Liver (tissue), 9 donors: ENCODE measurements around the gene DNAJA3. TPM values are rescaled to one million over a fixed set of nuclear protein-coding genes. Genes with fewer than 3 reads are reported as not detected.

ENCODE experiments used
- DNase-seq: peaks from one replicate; pipeline ENCODE4 v3.0.0-alpha.2; 2017; ENCODE audit warnings: low spot score
- H3K27ac ChIP-seq, 2 donors: one replicate each; pipeline ENCODE4 v1.7.0; 2013; ENCODE audit warnings: inconsistent platforms in 2 of 2, low read length in 2 of 2, control low read depth in 1 of 2, low read depth in 1 of 2, mild to moderate bottlenecking in 1 of 2
- H3K27me3 ChIP-seq, 4 donors: one replicate each; pipeline versions ENCODE4 v1.6.1 to v1.7.0; 2013; ENCODE audit warnings: low read length in 3 of 4, inconsistent platforms in 1 of 4, mild to moderate bottlenecking in 1 of 4, moderate library complexity in 1 of 4; ENCODE audit not compliant: control insufficient read depth in 4 of 4, insufficient read depth in 4 of 4
- H3K36me3 ChIP-seq, 4 donors: one replicate each; pipeline versions ENCODE4 v1.6.1 to v1.7.0; 2013; ENCODE audit warnings: low read length in 3 of 4, mild to moderate bottlenecking in 3 of 4, low read depth in 1 of 4, moderate library complexity in 1 of 4; ENCODE audit not compliant: control insufficient read depth in 4 of 4, insufficient read depth in 3 of 4
- H3K4me1 ChIP-seq, 4 donors: one replicate each; pipeline versions ENCODE4 v1.6.1 to v1.7.0; 2013; ENCODE audit warnings: low read length in 3 of 4, mild to moderate bottlenecking in 3 of 4, moderate library complexity in 1 of 4; ENCODE audit not compliant: control insufficient read depth in 4 of 4, insufficient read depth in 4 of 4
- H3K4me3 ChIP-seq, 3 donors: one replicate each; pipeline versions ENCODE4 v1.6.1 to v1.7.0; 2013; ENCODE audit warnings: low read length in 3 of 3, control low read depth in 1 of 3, low read depth in 1 of 3, mild to moderate bottlenecking in 1 of 3
- H3K9ac ChIP-seq, 2 donors: one replicate each; pipeline ENCODE4 v1.7.0; 2013; ENCODE audit warnings: low read length in 2 of 2, mild to moderate bottlenecking in 2 of 2, moderate library complexity in 2 of 2, control low read depth in 1 of 2, low read depth in 1 of 2
- H3K9me3 ChIP-seq, 4 donors: one replicate each; pipeline versions ENCODE4 v1.6.1 to v1.7.0; 2013; ENCODE audit warnings: low read length in 3 of 4; ENCODE audit not compliant: control insufficient read depth in 4 of 4
- EGR1 ChIP-seq, 2 donors: IDR thresholded peaks; 2 replicates each; pipeline ENCODE4 v1.6.1; 2016 to 2018; ENCODE audit warnings: antibody characterized with exemption in 2 of 2, low read depth in 2 of 2
- FOXA2 ChIP-seq: IDR thresholded peaks from 2 replicates; pipeline ENCODE4 v1.6.1; 2016; ENCODE audit warnings: antibody characterized with exemption
- GABPA ChIP-seq, 2 donors: IDR thresholded peaks in 1 of 2; conservative IDR thresholded peaks in 1 of 2; 2 replicates each; pipeline ENCODE4 v1.6.1; 2016; ENCODE audit warnings: antibody characterized with exemption in 2 of 2, mild to moderate bottlenecking in 1 of 2, moderate library complexity in 1 of 2
- HNF4A ChIP-seq, 2 donors: conservative IDR thresholded peaks; 2 replicates each; pipeline ENCODE4 v1.6.1; 2016; ENCODE audit warnings: antibody characterized with exemption in 2 of 2, mild to moderate bottlenecking in 2 of 2
- HNF4G ChIP-seq: IDR thresholded peaks from 2 replicates; pipeline ENCODE4 v1.6.1; 2016; ENCODE audit warnings: antibody characterized with exemption
- NR2F2 ChIP-seq: IDR thresholded peaks from 2 replicates; pipeline ENCODE4 v1.6.1; 2016; ENCODE audit warnings: antibody characterized with exemption
- RXRA ChIP-seq, 2 donors: IDR thresholded peaks; 2 replicates each; pipeline ENCODE4 v1.6.1; 2017 to 2018; ENCODE audit warnings: antibody characterized with exemption in 2 of 2, mild to moderate bottlenecking in 1 of 2
- SP1 ChIP-seq: IDR thresholded peaks from 2 replicates; pipeline ENCODE4 v1.6.1; 2018; ENCODE audit warnings: antibody characterized with exemption, mild to moderate bottlenecking
- YY1 ChIP-seq: IDR thresholded peaks from 2 replicates; pipeline ENCODE4 v1.6.1; 2016; ENCODE audit warnings: antibody characterized with exemption, mild to moderate bottlenecking
- ZBTB33 ChIP-seq: IDR thresholded peaks from 2 replicates; pipeline ENCODE4 v1.6.1; 2016; ENCODE audit warnings: antibody characterized with exemption
- WGBS: extraction: QIAGEN DNeasy Blood & Tissue Kit; methylation state at CpG from one replicate; pipeline ENCODE4 v1.1.7; 2013; 5-methylcytosine and 5-hydroxymethylcytosine counted together
- polyA plus RNA-seq, 2 donors: library from polyadenylated mRNA; stranded (reverse) in 1 of 2; unstranded in 1 of 2; fragments of 200-250 nt in 1 of 2; fragments of >200 nt in 1 of 2; fragmentation: Nextera tagmentation in 1 of 2; extraction: Ambion mirVana in 1 of 2; gene quantifications; one replicate each; pipeline versions ENCODE4 v1.2.1 to v1.2.3, GENCODE V29; 2013 to 2015
- total RNA-seq, 2 donors: library from RNA; depleted of rRNA; stranded (reverse); fragments of >200 nt; gene quantifications; one replicate each; pipeline ENCODE4 v1.2.3, GENCODE V29; 2014
- TF ChIP-seq, protein P1 (sequence below): IDR thresholded peaks from 2 replicates; pipeline ENCODE4 v1.6.1; 2016; ENCODE audit warnings: antibody characterized with exemption
- donor health status: healthy.
- donor health status: healthy.
- donor health status: healthy.
- donor health status: healthy.
- donor health status: healthy.

Gene DNAJA3
- total and polyA plus RNA-seq, 4 donors, result 39.6 to 86.3 (median 65.6) TPM

DNA sequence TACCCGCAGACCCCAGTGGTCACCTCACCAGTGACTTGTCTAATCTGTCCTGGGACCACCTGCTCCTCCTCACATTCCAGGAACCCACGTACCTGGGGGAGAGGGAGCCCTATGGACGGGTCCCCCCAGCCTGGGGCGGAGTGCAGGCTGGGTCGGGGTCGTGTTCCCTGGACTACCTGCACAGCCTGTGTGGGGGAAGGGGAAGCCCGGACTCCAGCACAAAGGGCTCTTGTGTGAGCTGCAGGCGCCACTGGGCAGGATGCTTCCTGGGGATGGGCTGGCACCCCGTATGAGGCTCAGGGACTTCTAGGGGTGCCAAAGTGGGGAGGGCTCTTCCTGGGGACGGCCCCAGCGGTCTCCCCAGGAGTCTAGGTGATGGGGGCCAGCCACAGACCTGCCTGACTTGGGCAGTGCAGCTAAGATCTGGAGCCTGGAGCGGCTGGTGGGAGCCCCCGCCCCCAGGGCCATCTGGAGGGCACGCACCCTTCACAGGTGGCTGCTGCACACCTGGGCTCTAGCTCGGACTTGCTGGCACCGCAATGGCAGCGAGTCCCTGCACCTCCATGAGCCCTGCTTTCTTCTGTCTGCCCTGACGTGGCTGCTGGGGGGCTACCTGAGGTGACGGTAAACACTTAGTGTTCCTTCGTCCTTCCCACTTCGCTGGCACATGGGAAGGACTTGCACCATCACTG is 46.5 kb upstream of the DNAJA3 start:
- peaks cover 22 to 60% (median 45%) of the 10 kb centered on the region in 4 donors for H3K4me1 ChIP-seq
- TF ChIP-seq SP1 (no peak), ZBTB33 (no peak)
- 90% methylated on average over 21 of the region's 21 CpGs for WGBS
- peaks cover 0 to 17% (median 7%) of the 10 kb centered on the region in 4 donors for H3K36me3 ChIP-seq
- no peak overlapping the region for H3K9ac ChIP-seq
- no peaks in the 10 kb centered on the region for H3K9me3 ChIP-seq
- DNase-seq, result no peak
- H3K27me3 ChIP-seq, result no peaks in the 10 kb centered on the region
- no peak overlapping the region for H3K27ac ChIP-seq
- H3K4me3 ChIP-seq, result no peak overlapping the region

DNA sequence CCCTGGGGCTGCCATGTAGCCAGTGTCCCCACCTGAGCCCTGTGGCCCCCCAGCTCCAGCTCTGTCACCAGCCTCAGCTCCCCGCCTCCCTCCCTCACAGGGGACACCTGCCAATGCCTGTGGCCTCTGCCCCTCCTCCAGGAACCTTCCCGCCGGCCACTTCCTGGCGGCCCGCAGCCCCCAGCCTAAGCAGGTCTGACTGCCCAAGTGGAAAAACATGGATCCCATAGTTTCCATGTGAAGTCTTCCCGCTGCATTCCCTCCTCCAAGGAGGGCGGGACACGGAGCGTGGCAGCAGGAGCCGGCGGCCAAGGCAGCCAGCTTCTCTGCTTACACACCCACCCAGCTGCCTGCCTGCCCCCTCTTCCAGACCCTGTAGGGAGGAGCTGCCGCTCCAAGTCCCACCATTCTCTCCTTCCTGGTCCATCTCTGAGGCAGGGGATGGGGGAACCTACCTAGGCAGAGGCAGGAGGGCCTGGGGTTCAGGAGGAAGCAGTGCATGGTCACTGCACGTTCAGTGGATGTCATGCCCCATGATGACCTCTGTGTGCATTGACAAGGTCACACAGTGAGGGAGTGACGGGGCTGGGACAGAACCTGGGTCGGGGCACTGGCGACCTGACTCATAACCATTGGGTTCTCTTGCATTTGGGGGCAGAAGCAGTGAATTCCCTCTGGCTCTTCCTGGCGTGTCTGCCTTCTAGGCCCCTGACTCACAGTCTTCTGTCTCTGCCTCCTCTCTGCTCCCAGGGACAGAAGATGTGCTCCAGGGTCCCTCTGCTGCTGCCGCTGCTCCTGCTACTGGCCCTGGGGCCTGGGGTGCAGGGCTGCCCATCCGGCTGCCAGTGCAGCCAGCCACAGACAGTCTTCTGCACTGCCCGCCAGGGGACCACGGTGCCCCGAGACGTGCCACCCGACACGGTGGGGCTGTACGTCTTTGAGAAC is 45.3 kb upstream of the DNAJA3 start:
- peaks cover 14 to 48% (median 35%) of the 10 kb centered on the region in 4 donors for H3K4me1 ChIP-seq
- peak overlapping the region in 1 of 2 donors; percentile 18 for H3K27ac ChIP-seq
- TF ChIP-seq HNF4G (no peak), YY1 (no peak), FOXA2 (no peak), RXRA (IDR thresholded peaks at IDR 0.05) (no peak), NR2F2 (no peak)
- H3K4me3 ChIP-seq, result no peak overlapping the region
- DNase-seq, result no peak
- no peak overlapping the region for H3K9ac ChIP-seq
- H3K27me3 ChIP-seq, result no peaks in the 10 kb centered on the region
- H3K36me3 ChIP-seq, result peaks cover 0 to 17% (median 7%) of the 10 kb centered on the region in 4 donors
- 83% methylated on average over 26 of the region's 26 CpGs for WGBS
- H3K9me3 ChIP-seq, result no peaks in the 10 kb centered on the region

- Histone ChIP-seq H3K9ac (no peak overlapping the region), H3K9me3 (no peaks in the 10 kb centered on the region), H3K36me3 (peaks cover 0 to 17% (median 7%) of the 10 kb centered on the region in 4 donors), H3K4me1 (peaks cover 9 to 41% (median 30%) of the 10 kb centered on the region in 4 donors), H3K4me3 (no peak overlapping the region), H3K27me3 (no peaks in the 10 kb centered on the region), H3K27ac (no peak overlapping the region)
- TF ChIP-seq HNF4G (no peak), NR2F2 (no peak), HNF4A (conservative IDR thresholded peaks at IDR 0.05) (no peak), EGR1 (IDR thresholded peaks at IDR 0.05; ENCODE audit: low read depth in 2 of 2) (no peak), GABPA (IDR thresholded peaks at IDR 0.05 in 1 of 2, conservative IDR thresholded peaks at IDR 0.05 in 1 of 2) (no peak)
- TF ChIP-seq, protein P1, sequence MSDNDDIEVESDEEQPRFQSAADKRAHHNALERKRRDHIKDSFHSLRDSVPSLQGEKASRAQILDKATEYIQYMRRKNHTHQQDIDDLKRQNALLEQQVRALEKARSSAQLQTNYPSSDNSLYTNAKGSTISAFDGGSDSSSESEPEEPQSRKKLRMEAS, result no peak
- DNase-seq, result no peak
- WGBS, result 80% methylated on average over 59 of the region's 59 CpGs
Measured at GRCh38 chr16:4381072-4381934, 44.4 kb upstream of the DNAJA3 start.
